Measurements from ENCODE around the gene LIMCH1. TPM values are rescaled to one million over a fixed set of nuclear protein-coding genes. Genes with fewer than 3 reads are reported as not detected.

The LIMCH1 gene
- polyA plus RNA-seq, 1 donor (not counting 4 experiments of a cell fraction or from before 2014, with no cell fraction given), result 1.1 TPM

DNA sequence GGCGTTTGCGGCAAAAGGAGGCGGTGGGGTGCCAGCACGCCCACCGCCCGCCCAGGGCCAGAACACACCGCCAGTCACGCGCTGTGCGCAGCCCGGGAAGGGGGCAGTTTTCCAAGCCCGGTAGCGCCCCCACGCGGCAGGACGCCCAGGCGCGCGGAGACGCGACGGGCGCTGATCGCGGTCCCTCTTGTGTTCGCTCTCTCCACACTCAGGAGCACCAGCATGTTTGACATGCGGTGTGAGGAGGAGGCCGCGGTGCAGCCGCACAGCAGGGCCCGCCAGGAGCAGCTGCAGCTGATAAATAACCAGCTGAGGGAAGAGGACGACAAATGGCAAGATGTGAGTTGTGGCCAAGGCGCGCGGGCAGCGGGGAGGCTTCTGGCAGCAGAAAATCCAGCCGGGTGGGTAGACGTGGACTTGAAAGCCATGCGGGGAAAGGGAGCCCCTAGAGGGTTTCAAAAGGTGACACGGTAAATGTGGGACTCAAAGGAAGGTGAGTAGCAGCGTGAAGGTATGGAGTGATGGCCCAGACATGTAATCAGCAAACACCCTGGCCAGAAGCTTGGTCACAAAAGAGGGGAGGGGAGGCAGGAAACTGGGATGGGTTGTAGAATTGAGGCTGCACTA is 106.4 kb downstream of the LIMCH1 start:
- Histone ChIP-seq H3K36me3 (ENCODE audit: control insufficient read depth in 2 of 2, extremely low read depth in 1 of 2, insufficient read depth in 2 of 2, low read length in 2 of 2) (no peaks in the 10 kb centered on the region), H3K9me1 (ENCODE audit: control insufficient read depth, extremely low read depth, insufficient read depth, low read length) (no peaks in the 10 kb centered on the region), H3K4me2 (ENCODE audit: control insufficient read depth, extremely low read depth, insufficient read depth, low read depth, low read length) (no peak overlapping the region), H3K9me3 (ENCODE audit: control insufficient read depth, low read depth, low read length) (no peaks in the 10 kb centered on the region), H3K4me1 (ENCODE audit: control insufficient read depth, extremely low read depth, insufficient read depth, low read length) (no peaks in the 10 kb centered on the region), H3K9ac (ENCODE audit: control insufficient read depth, extremely low read depth, insufficient read depth, low read length) (no peak overlapping the region), H3K27ac (ENCODE audit: control insufficient read depth, insufficient read depth, low read length) (no peak overlapping the region), H2AFZ (ENCODE audit: control insufficient read depth, low read length) (no peak overlapping the region), H4K20me1 (ENCODE audit: control insufficient read depth, extremely low read depth, insufficient read depth, low read length) (no peaks in the 10 kb centered on the region), H3K4me3 (ENCODE audit: control insufficient read depth in 2 of 3, extremely low read depth in 1 of 3, insufficient read depth in 2 of 3, low read depth in 1 of 3, low read length in 3 of 3) (no peak overlapping the region), H3K79me2 (ENCODE audit: control insufficient read depth, insufficient read depth, low read length) (no peaks in the 10 kb centered on the region), H3K27me3 (ENCODE audit: control insufficient read depth, extremely low read depth, insufficient read depth, low read length) (peaks cover 13% of the 10 kb centered on the region)
- no peak for FAIRE-seq
- TF ChIP-seq, protein P1, sequence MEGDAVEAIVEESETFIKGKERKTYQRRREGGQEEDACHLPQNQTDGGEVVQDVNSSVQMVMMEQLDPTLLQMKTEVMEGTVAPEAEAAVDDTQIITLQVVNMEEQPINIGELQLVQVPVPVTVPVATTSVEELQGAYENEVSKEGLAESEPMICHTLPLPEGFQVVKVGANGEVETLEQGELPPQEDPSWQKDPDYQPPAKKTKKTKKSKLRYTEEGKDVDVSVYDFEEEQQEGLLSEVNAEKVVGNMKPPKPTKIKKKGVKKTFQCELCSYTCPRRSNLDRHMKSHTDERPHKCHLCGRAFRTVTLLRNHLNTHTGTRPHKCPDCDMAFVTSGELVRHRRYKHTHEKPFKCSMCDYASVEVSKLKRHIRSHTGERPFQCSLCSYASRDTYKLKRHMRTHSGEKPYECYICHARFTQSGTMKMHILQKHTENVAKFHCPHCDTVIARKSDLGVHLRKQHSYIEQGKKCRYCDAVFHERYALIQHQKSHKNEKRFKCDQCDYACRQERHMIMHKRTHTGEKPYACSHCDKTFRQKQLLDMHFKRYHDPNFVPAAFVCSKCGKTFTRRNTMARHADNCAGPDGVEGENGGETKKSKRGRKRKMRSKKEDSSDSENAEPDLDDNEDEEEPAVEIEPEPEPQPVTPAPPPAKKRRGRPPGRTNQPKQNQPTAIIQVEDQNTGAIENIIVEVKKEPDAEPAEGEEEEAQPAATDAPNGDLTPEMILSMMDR (optimal IDR thresholded peaks at IDR 0.05 in 1 of 3, IDR thresholded peaks at IDR 0.05 in 1 of 3, conservative IDR thresholded peaks at IDR 0.05 in 1 of 3; ENCODE audit: extremely low read depth in 1 of 3, insufficient read depth in 2 of 3, low read length in 3 of 3), result peak; percentile 55 to 76 (median 73)
- TF ChIP-seq EZH2 (IDR thresholded peaks at IDR 0.05; ENCODE audit: low read length), result no peak
- dilution Hi-C loops (cut with MboI; ENCODE audit: extremely low pct_ligation_motif_present, low sequenced_read_pairs), result no loop called here
- no peak for DNase-seq (ENCODE audit: low read depth, low spot score)

DNA sequence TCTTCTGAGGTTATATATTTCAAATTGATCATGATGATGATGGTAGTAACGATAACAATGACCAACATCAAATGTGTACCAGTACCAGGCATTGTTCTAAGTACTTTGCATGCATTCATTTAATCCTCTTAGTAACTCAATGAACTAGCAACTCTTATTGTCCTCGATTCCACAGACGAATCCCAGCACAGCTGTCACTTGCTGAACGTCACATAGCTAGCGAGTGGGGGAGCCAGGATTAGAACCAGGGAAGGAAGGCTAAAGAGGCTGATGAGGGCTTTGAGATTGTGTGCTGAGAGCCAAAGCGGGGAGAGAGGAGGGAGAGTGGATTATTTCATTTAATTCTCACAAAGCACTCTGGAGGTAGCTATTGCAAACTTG is 106.9 kb downstream of the LIMCH1 start:
- dilution Hi-C loops (cut with MboI; ENCODE audit: extremely low pct_ligation_motif_present, low sequenced_read_pairs), result no loop called here
- FAIRE-seq, result no peak
- no peaks in the 10 kb centered on the region for H3K36me3 ChIP-seq (ENCODE audit: control insufficient read depth in 2 of 2, extremely low read depth in 1 of 2, insufficient read depth in 2 of 2, low read length in 2 of 2)

More for the DNA sequence above, 106.9 kb downstream of the LIMCH1 start:
- Histone ChIP-seq H3K79me2 (ENCODE audit: control insufficient read depth, insufficient read depth, low read length) (no peaks in the 10 kb centered on the region), H3K4me1 (ENCODE audit: control insufficient read depth, extremely low read depth, insufficient read depth, low read length) (no peaks in the 10 kb centered on the region), H3K27me3 (ENCODE audit: control insufficient read depth, extremely low read depth, insufficient read depth, low read length) (peaks cover 13% of the 10 kb centered on the region), H3K4me3 (ENCODE audit: control insufficient read depth in 2 of 3, extremely low read depth in 1 of 3, insufficient read depth in 2 of 3, low read depth in 1 of 3, low read length in 3 of 3) (no peak overlapping the region), H2AFZ (ENCODE audit: control insufficient read depth, low read length) (no peak overlapping the region), H3K9me3 (ENCODE audit: control insufficient read depth, low read depth, low read length) (no peaks in the 10 kb centered on the region), H4K20me1 (ENCODE audit: control insufficient read depth, extremely low read depth, insufficient read depth, low read length) (no peaks in the 10 kb centered on the region), H3K27ac (ENCODE audit: control insufficient read depth, insufficient read depth, low read length) (no peak overlapping the region), H3K9me1 (ENCODE audit: control insufficient read depth, extremely low read depth, insufficient read depth, low read length) (no peaks in the 10 kb centered on the region), H3K9ac (ENCODE audit: control insufficient read depth, extremely low read depth, insufficient read depth, low read length) (no peak overlapping the region), H3K4me2 (ENCODE audit: control insufficient read depth, extremely low read depth, insufficient read depth, low read depth, low read length) (no peak overlapping the region)
- no peak for DNase-seq (ENCODE audit: low read depth, low spot score)
- TF ChIP-seq, protein P1 (optimal IDR thresholded peaks at IDR 0.05 in 1 of 3, IDR thresholded peaks at IDR 0.05 in 1 of 3, conservative IDR thresholded peaks at IDR 0.05 in 1 of 3; ENCODE audit: extremely low read depth in 1 of 3, insufficient read depth in 2 of 3, low read length in 3 of 3), result no peak
- no peak for TF ChIP-seq EZH2 (IDR thresholded peaks at IDR 0.05; ENCODE audit: low read length)

Data from keratinocyte (primary cell).